Occipital lobe (tissue), 2 donors: ENCODE measurements around the gene PHETA1. TPM values are rescaled to one million over a fixed set of nuclear protein-coding genes. Genes with fewer than 3 reads are reported as not detected.
"Not testable (repeated sequence)": the region's sequence is repeated elsewhere in the genome, so short reads cannot be mapped to it uniquely, and the experiment has no call there.

Source experiments
- DNase-seq: peaks from one replicate; lab custom pipeline; 2025; lab: John Stamatoyannopoulos, UW
- total RNA-seq: library from RNA; depleted of rRNA; stranded (reverse); fragments of >200 nt; gene quantifications from one replicate; pipeline ENCODE4 v1.2.3, GENCODE V29; 2014

Gene PHETA1
- total RNA-seq, 1 donor from 2014 or later: 5.8 TPM

DNA sequence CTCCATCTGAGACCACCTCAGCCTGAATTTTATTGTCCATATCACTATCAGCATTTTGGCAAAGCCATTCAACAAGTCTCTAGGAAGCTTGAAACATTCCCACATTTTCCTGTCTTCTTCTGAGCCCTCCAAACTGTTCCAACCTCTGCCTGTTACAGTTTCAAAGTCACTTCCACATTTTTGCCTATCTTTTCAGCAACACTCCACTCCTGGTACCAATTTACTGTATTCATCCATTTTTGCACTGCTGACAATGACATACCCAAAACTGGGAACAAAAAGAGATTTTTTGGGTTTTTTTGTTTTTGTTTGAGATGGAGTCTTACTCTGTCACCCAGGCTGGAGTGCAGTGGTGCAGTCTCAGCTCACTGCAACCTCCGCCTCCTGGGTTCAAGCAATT is 4.3 kb upstream of the PHETA1 start:
- not testable (repeated sequence) for DNase-seq

DNA sequence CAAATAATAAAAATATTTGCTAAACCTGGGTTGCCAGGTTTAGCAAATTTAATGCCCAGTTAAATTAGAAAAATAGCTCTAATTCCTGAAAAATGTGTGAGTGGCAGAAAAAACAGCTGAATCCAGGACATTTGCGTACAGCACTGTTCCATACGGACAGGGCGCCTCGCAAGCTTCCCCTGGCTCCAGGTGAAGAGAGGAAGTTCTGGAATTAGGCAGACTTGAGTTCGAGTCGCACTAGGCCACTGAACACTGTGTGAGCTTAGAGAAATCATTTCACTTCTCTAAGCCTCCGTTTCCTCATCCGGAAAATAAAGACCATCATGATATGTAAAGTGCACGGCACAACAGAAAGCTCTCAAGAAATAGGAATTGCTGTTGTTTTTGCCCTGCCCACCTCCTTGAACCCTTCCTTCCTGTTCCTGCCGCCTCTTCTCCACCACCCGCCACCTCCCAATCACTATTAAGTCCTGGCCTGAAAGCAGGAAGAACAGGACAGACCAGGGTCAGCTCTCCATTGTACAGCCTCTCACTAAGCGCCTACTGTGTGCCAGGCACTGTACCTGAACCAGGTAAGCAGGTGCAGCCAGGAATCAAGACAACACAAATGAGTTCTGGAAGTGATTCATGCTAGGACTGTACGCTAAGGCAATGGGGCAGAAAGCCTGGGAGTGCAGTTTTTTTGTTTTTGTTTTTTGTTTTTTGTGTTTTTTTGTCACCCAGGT is 763 bp upstream of the PHETA1 start:
- no peak for DNase-seq

DNA sequence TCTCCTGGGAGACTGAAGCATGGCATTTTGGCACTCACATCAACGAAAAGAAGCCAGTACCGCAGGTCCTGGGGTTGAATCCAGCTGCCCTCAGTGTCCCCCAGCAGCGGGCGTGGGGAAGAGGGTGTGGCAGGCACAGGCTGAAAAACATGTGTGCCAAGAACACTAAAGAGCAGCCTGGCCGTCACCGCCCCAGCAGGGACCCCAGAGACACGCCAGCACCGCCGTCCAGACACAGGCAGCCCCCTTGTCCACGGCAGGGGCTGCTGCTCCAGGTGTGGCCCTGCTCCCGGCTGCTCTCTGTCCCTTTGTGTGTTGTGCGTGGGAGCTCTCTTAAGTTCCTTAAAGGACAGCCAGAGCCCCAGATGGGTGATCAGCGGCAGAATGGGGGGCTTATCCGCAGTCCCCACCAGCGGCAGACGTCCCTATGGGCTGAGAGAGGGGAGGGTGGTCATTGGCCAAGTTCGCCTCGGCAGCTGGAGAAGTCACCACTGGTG is 556 bp downstream of the PHETA1 start:
- no peak for DNase-seq

DNA sequence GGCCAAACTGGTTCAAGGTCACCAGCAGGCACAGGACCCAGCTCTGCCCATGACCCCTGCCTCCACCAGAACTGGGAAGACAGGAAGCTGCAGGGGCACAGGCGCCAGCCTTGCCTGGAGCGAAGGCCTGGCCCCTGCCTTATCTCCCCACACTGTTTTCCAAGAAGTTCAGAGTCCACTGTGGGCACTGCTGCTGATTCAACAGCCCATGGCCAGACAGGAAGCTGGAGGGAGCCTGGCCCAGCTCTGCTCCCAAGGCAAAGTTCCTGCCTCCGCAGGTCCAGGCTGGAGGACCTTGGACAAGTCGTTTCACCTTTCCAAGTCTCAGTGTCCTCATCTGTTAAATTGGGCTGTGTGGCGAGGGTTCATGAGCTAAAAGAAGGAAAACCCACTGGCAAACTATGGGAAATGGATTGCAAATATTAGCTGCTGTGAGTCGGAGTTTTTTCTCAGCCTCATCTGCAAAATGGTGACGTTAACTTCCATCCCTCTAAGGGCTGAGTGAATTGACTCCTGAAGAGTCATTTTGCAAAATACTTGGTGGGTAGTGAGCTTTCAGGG is 1.2 kb downstream of the PHETA1 start:
- no peak for DNase-seq

DNA sequence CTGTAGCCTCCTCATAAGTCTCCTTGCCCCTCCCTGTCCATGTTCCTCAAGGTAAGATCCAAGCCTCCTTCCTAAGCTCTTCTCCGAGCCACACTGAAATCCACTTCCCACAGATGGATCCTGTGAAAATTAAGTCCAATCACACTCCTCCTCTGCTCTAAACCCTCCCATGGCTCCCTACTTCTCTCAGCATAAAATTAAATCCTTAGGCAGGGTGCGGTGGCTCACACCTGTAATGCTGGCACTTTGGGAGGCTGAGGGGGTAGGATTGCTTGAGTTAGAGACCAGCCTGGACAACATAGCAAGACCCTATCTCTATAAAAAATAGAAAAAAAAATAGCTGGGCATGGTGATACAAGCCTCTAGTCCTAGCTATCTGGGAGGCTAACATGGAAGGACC is 2.3 kb downstream of the PHETA1 start:
- DNase-seq: no peak

DNA sequence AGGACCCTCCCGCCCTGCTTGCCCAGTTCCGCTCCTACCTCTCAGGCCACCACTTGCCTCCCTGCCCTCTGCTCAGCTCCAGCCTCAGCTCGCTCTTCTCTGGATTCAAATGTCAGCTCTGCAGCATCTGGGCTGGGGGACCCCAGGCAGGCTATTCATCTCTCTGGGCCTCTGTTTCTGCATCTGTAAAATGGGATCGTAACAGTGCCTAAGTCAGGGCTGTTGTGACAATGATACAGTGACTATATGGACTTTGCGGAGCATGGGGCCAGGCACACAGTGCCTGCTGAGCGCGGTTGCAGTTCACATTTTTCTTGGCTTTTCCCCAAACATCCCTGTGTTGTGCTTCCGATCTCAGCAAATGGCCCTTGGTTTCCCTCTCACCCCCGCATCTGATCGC is 2.8 kb downstream of the PHETA1 start:
- no peak for DNase-seq

DNA sequence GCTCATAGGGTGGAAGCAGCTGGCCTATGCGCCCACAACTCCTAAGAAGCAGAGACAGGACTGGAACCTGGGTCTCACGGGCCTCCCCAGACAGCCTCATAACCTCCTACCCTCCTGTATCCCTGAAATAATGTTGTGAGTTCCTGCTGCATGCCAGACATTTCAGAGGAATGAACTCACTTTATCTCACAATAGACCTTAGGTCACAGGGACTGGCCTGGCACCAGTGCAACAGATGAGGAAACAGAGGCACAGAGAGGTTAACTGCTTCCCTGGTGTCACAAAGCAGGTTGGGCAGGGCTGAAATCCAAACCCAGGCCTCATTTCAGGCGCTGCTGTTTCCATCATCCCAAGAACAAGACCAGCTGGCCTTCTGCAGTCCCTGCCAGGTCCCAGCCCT is 5.3 kb downstream of the PHETA1 start:
- DNase-seq: no peak

DNA sequence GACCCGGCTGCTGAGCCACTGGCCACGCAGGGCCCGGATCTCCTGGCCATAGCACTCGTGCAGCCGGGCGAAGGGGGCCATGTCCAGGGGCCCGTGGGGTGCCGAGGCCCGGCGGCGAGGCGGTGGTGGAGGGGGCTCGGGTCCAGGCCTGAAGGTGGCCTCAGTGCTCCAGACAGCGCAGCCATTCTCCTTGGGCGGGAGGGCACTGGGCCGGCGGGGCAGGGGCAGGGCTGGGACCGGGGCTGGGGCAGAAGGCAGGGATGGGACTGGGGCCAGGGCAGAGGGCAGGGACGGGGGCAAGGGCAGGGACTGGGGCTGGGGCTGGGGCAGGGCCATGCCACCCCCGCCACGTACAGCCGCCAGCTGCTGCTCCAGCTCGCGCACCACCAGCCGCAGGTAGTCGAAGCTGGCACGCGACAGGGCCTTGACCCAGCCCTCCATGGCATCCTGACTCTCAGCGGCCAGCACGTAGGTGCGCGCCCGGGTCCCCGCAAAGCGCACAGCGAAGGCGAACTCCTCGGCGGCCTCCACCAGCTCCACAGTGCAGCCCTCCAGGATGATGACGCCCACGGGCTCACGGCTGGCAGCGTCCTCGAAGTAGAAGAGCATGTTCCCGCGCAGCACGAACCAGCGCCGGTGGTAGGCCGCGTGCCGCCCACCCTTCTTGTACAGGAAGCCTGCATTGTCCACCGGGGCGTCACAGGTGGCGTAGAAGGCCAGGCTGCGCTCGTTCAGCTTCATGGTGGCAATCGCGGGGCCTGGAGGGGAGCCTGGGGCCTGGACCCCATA is 6.0 kb downstream of the PHETA1 start:
- no peak for DNase-seq

DNA sequence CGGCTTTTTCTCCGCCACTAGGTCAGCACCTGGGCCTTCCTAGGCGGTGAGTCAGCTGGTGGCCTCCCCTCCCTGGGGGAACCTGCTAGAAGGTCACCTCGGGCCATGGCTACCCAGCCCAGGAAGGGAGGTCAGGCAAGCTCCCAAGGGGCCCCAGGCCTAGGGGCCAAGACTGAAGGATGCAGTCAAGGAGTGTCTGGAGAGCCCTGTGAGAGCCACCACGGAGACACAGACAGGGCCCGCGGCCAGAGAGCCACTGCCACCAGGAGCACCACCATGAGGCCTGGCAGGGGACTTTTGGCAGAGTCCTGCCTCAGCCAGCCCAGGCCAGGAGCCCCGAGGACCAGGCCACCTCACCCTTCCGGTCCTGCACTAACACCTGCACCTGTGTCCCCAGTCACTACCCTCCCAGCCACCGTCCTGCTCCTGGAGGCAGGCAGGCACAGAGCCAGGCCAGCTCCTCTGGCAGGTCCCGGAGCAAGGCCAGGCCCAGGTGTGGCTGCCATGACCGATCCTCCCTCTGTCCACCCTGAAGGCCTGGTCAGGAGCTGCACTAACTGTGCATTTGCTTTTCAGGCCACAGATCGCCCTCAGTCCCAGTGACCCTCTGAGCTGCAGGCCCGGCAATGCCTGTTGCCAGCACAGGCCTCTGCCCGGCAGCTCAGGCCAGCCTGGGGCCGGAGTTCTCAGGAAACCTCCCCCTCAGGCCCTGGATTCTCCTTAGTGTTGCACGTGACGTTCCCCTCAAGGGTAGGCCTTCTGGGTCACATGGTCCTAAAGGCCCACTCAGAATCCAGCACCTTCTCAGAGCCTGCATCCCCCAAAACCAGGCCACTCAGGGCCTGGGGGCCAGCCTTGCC is 6.9 kb downstream of the PHETA1 start:
- no peak for DNase-seq

DNA sequence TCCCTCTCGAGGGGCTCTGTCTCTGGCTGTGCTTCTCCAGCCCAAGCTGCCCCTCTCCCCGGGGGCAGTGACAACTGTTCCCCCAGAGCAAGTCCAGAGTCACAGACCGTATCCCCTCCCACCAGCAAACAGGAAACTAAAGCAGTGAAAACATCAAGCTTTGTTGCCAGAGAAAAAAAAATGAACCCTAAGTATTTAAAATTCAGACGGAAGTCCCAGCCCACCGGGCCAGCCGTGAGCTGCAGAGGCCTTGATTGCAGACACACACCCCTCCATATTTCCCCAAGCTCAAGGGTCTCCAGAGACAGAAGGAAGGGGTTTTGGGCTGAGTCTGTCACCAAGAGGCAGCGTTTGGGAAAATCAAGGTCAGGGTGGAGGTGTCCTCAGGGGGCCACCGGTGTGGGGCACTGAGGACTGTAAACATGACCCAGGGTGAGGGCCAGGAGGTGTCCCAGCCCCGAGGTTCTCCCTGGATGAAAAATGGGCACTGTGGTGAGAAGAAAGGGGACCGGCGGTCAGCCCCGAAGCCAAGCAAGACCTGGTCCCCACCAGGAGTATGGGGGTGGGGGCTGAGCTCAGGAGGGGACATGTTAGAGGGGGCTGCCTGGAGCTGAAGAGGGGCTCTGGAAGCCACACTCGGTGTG is 7.7 kb downstream of the PHETA1 start:
- no peak for DNase-seq

DNA sequence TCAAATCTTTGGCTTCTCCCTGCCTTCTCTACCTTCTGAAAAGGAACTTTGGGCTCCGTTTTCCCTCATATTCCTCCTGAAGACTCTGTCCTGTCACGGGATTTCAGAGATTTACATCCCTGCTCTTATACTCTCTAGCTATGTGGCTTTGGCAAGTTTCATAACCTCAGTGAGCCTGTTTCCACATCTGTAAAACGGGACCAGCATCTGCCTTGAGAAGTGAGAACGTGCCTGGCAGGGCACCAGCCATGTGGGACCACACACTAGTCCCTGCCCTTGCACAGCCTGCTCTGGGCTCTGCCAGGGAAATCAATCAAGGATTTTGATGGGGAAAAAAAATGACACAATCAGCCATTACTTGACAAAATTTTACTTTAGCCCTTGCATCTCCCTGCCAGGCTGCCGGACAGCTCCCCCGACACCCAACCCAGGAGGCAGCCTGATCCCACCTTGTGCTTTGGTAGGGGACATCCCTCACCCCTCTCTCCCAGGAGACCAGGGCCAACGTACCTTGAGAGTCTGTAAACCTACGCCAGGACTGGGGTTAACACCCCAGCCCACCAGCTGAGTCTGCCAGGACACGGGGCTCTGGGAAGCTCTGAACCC is 8.5 kb downstream of the PHETA1 start:
- DNase-seq: no peak

DNA sequence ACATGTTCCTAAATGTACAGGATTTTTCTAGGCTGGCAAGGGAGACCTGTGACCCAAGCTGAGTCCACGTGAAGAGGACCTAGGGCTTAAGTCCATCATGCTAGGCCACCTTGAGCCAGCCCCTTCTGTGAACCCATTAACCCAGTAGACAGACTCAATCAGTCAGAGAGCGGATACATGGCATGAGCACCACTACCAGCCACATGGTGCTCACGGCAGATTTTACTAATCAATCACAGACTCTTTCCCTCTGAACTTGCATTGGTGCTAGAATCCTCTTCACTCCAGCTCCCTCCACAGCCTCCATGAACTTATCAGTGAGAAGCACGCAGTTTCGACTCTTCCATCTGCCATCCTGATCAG is 9.0 kb downstream of the PHETA1 start:
- DNase-seq: no peak

DNA sequence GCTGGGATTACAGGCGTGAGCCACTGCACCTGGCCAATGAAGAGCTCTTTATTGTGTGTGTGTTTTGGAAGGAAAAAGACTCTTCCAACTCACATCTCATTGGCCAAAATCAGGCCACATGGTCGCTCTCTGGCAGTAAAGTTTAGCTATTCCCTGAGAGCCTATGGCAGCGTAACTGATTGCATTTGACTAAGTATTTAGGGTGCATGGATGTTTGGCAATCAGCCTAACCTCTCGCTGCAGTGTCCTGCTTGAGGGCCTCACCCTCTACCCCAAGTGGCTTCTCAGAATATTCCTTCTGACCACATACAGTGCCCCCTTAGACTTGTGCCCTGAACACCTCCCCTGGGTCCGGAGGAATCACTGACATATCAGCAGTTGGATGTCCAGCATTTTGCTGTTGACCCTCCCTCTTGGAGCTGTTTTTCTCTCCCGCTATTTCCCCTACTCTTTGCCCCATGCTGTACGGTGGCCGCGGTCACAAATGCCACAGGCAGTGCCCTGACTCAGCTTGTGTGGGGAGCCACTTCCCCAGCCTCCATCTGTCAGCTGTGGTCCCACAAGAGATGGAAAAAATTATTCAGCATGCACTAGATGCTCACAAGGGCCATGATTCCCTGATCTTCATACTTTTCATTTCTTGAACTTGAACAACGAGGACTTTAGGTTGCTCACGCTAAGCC is 9.5 kb downstream of the PHETA1 start:
- DNase-seq: no peak

DNA sequence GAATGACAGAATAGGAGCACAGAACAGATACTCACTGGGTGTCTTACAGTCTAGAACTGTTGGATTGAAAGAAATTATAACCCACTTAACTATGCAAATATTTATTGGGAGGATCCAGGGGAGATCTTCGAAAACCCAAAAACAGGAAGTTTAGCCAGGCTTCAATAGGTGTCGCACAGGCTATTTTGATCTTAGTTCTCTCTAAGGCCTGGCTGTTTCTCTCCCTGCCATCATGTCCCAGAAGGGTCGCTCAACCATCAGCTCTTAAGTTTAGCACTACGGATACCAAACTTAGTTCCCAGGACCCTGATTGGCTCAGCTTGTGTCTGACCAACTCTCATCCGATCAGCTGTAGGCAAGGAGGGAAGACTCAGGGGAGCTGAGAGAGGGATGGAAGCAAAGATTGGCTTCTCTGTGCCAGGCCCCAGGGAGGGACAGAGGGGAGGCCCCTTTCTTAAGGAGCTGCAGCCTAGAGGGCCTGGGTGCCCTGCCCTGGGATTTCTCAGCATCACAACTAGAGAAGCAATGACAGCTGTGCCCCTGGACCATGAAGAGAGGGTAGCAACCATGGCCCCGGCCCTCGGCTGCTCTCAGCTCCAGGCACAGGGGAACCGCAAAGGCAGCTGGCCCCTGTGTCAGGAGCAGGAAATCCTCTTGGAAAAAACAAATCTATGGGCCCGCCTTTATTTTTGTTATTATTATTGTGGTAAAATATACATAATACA is 13.5 kb downstream of the PHETA1 start:
- DNase-seq: no peak

DNA sequence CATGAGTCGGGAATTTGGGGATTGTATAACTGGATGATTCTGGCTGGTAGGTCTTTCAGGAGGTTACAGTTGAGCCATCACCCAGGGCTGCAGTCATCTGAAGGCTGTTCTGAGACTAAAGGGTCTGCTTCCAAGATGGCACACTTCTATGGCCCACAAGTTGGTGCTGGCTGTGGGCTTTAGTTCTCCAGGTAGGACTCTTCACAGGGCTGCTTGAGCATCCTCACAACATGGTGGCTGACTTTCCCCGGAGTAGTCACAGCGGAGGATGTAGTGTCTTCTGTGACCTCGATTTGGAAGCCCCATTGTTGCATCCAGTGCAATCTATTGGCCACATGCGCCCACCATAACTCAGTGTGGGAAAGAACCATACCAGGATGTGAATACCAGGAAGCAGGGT is 14.4 kb downstream of the PHETA1 start:
- no peak for DNase-seq

DNA sequence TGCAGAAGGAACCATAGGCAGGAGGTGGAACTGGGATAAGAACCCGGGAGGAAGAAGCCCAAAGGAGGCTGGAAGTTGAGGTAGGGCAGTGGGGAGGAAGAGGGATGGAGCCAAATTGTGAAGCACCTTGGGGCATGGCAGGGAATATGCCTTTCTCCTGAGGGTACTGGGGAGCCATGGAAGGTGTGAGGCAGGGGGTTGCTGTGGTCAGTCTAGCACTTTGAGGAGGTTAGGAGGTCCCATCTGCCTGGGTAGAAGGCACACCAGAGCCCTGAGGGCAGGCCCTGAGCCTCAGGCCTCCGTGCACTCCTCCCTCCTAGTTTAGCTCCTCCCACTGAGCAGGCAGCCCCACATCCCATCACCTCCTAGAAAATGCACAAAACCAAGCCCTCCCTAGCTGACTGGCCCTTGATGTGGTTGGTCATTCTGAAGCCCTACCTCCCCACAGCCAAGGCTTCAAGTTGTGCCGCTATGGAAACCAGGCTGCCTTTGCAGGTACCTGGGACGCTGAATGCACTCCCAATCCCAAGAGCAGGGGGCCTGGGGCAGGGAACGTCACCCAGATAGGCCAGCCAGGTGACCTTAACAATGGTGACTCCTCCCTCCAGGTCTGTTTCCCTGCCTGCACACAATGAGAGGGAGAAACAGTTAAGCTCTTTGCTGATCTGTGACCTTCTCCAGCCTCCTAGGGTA is 15.1 kb downstream of the PHETA1 start:
- DNase-seq: no peak

DNA sequence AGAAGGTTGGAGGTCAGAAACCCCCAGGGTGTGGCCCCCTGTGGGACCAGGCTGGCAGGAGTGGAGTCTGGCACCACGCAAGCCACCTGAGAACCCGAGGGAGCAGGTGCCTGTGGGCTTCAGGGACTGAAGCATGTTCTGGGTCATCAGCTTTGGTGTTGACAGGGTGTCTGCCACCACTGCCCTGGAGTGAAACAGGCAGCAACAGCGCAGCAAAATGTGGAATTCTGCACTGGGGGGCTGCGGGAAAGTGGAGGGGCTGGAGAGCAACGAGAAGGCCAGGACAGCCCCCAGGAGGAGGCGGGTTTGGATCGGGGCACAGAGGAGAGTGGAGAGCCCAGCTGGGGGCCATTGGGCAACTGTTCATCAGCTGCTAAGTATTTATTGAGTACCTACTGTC is 15.9 kb downstream of the PHETA1 start:
- DNase-seq: no peak

DNA sequence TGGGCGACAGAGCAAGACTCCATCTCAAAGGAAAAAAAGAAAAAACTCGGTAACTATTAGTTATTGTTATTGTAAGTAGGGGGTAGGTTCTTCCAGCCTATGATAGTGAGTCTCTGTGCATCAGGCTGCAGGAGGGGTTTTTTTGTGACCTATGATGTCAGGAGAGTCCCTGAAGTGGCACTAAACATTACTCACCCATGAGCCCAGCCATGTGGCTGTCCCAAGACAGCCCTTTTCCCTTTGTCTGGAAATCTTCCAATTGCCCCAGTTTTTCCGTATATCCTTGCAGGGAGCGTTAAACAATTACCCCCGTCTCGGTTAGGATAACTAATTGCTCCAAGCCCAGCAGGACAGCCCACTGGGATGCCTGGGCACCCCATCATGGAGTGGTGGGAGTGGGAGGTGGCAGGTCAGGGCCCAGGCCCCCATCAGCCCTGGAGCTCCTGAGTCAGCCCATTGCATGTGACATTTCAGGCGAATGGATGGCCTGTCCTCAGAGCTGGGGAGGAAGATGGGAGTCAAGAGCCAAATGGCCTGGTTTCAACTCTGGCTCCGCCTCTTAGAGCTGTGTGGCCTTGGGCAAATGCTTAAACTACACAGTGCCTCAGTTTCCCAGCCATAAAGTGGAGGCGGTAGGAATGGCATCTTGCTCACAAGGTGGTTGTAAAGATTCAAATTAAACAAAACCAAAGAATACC is 16.4 kb downstream of the PHETA1 start:
- no peak for DNase-seq
